Dermis microvascular lymphatic vessel endothelial cell (primary cell): ENCODE measurements around the gene FRMD4B. TPM values are rescaled to one million over a fixed set of nuclear protein-coding genes. Genes with fewer than 3 reads are reported as not detected.
A peak's percentile ranks its signal among the peaks of the same experiment; 100 is the strongest.

ENCODE experiments used
- DNase-seq, 2 donors: peaks; one replicate each; pipeline versions ENCODE4 v3.0.0 to v3.0.0-alpha.2; 2010; ENCODE audit warnings: low read depth in 2 of 2
- total RNA-seq: library from RNA; depleted of rRNA; stranded (reverse); fragments of >200 nt; gene quantifications from 2 replicates; pipeline ENCODE4 v1.2.1, GENCODE V29; 2014

The FRMD4B gene
- total RNA-seq, 1 donor from 2014 or later: 67.8 TPM

GRCh38 chr3:69126999-69127398 is 258.9 kb downstream of the FRMD4B start:
- no peak for DNase-seq

GRCh38 chr3:69126216-69126615 is 259.7 kb downstream of the FRMD4B start:
- DNase-seq: no peak

- DNase-seq: no peak
These were observed 263.5 kb downstream of the FRMD4B start, which contains the start of gene LMOD3 for GRCh38 chr3:69122403-69122802. Gene LMOD3 (minus strand): TSS chr3:69122595. CDS start chr3:69122386, 209 bp downstream.

- peak in 1 of 2 donors; percentile 70 for DNase-seq
These were observed 263.9 kb downstream of the FRMD4B start for GRCh38 chr3:69121950-69122349.

GRCh38 chr3:69121513-69121912 is 264.4 kb downstream of the FRMD4B start:
- DNase-seq: no peak

- peak; percentile 66 to 85 for DNase-seq
These were observed 264.9 kb downstream of the FRMD4B start for GRCh38 chr3:69120879-69121464.
